Left renal cortex interstitium (tissue), 4 donors: ENCODE measurements around the gene C15orf61. TPM values are rescaled to one million over a fixed set of nuclear protein-coding genes. Genes with fewer than 3 reads are reported as not detected.

Experiments
- DNase-seq, 4 donors: peaks; one replicate each; pipeline ENCODE4 v3.0.0-alpha.2; 2013; ENCODE audit warnings: low read depth in 4 of 4, low spot score in 2 of 4, missing footprints in 1 of 4
- polyA plus RNA-seq, 4 donors: library from polyadenylated mRNA; unstranded; fragments of 120-200 nt; gene quantifications; one replicate each; pipeline ENCODE4 v1.2.1, GENCODE V29; 2013; ENCODE audit not compliant: insufficient read length in 4 of 4

The C15orf61 gene
- 1 to 10 TPM; 6.6 to 8.4 (median 7.2) TPM for polyA plus RNA-seq

GRCh38 chr15:67521029-67521782 is at the start of gene C15orf61:
Gene C15orf61 (plus strand): TSS chr15:67521131. CDS start chr15:67521249, 118 bp downstream.
- peak in 3 of 4 donors; percentile 75 to 83 (median 76) for DNase-seq

GRCh38 chr15:67472957-67473356 is 48.0 kb upstream of the C15orf61 start:
- no peak for DNase-seq

GRCh38 chr15:67474405-67475110 is 46.4 kb upstream of the C15orf61 start:
- no peak for DNase-seq

- DNase-seq, result no peak
Measured at GRCh38 chr15:67479781-67480505, 41.0 kb upstream of the C15orf61 start.

GRCh38 chr15:67480741-67481140 is 40.2 kb upstream of the C15orf61 start:
- DNase-seq, result no peak

- DNase-seq, result no peak
Measured at GRCh38 chr15:67481680-67482079, 39.3 kb upstream of the C15orf61 start.

GRCh38 chr15:67495585-67495984 is 25.3 kb upstream of the C15orf61 start:
- no peak for DNase-seq

GRCh38 chr15:67501177-67501835 is 19.6 kb upstream of the C15orf61 start:
- no peak for DNase-seq

GRCh38 chr15:67501836-67502461 is 19.0 kb upstream of the C15orf61 start:
- no peak for DNase-seq

GRCh38 chr15:67504056-67504455 is 16.9 kb upstream of the C15orf61 start:
- no peak for DNase-seq

GRCh38 chr15:67504796-67505195 is 16.1 kb upstream of the C15orf61 start:
- DNase-seq, result no peak

- DNase-seq, result no peak
Measured at GRCh38 chr15:67505675-67506572, 15.0 kb upstream of the C15orf61 start.

- no peak for DNase-seq
Measured at GRCh38 chr15:67506775-67507747, 13.9 kb upstream of the C15orf61 start.

- no peak for DNase-seq
Measured at GRCh38 chr15:67508407-67508806, 12.5 kb upstream of the C15orf61 start.

GRCh38 chr15:67509918-67510317 is 11.0 kb upstream of the C15orf61 start:
- DNase-seq, result no peak

- no peak for DNase-seq
Measured at GRCh38 chr15:67510597-67511190, 10.2 kb upstream of the C15orf61 start.

- DNase-seq, result no peak
Measured at GRCh38 chr15:67511606-67512005, 9.3 kb upstream of the C15orf61 start.

GRCh38 chr15:67512140-67512539 is 8.8 kb upstream of the C15orf61 start:
- no peak for DNase-seq
